Rectal smooth muscle tissue (tissue), 1 donor: Measurements from ENCODE around the gene BSX.

Source experiments
- H3K27ac ChIP-seq: one replicate; pipeline ENCODE4 v1.7.0; 2013; ENCODE audit warnings: low read depth, low read length, inconsistent platforms
- H3K27me3 ChIP-seq: one replicate; pipeline ENCODE4 v1.7.0; 2013; ENCODE audit warnings: low read length; ENCODE audit not compliant: control insufficient read depth, insufficient read depth
- H3K36me3 ChIP-seq: one replicate; pipeline ENCODE4 v1.7.0; 2013; ENCODE audit warnings: low read length; ENCODE audit not compliant: control insufficient read depth, insufficient read depth
- H3K4me1 ChIP-seq: one replicate; pipeline ENCODE4 v1.7.0; 2013; ENCODE audit warnings: low read length; ENCODE audit not compliant: control insufficient read depth, insufficient read depth
- H3K4me3 ChIP-seq: one replicate; pipeline ENCODE4 v1.7.0; 2013; ENCODE audit warnings: low read length
- H3K9ac ChIP-seq: one replicate; pipeline ENCODE4 v1.7.0; 2013; ENCODE audit warnings: low read length

The BSX gene

DNA sequence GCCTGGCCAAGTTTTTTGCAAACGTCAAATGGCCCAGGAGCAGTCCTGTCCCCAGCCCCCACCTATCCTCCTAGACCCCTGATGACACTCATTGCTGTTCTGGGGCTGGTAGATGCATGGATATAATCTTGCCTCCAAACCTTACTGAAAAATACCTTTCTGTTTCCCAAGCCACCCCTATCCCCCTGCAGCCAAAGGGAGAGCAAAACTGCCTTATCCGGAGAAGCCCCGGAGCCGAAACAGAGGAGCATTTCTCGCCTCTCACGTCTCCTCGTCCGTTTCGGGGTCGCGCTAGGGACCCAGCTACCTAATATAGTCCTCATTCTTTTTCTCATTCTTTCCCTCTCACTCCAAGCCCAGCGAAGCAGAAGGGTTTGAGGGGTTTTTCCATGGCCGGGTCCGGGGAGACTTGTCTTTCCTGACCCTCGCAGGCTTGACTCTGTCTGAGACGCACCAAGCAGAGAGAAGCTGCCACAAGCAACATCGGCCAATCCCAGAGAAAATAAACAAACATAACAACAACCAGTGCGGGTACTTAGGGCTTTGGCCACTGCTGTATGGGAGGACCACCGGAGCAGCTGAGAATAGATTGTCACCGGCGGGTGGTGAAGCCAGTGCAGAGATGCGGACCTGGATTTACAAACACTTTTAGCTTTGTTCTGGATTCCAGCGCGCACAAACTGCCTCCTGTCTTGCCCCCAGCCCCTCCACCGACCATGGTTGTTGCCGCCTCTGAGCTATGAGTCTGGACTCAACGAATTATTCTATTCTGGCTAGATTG is 1.6 kb downstream of the BSX start:
- H3K9ac ChIP-seq: no peak overlapping the region
- no peak overlapping the region for H3K27ac ChIP-seq
- H3K36me3 ChIP-seq: no peaks in the 10 kb centered on the region
- no peaks in the 10 kb centered on the region for H3K4me1 ChIP-seq
- H3K27me3 ChIP-seq: peaks cover 46% of the 10 kb centered on the region
- H3K4me3 ChIP-seq: no peak overlapping the region

DNA sequence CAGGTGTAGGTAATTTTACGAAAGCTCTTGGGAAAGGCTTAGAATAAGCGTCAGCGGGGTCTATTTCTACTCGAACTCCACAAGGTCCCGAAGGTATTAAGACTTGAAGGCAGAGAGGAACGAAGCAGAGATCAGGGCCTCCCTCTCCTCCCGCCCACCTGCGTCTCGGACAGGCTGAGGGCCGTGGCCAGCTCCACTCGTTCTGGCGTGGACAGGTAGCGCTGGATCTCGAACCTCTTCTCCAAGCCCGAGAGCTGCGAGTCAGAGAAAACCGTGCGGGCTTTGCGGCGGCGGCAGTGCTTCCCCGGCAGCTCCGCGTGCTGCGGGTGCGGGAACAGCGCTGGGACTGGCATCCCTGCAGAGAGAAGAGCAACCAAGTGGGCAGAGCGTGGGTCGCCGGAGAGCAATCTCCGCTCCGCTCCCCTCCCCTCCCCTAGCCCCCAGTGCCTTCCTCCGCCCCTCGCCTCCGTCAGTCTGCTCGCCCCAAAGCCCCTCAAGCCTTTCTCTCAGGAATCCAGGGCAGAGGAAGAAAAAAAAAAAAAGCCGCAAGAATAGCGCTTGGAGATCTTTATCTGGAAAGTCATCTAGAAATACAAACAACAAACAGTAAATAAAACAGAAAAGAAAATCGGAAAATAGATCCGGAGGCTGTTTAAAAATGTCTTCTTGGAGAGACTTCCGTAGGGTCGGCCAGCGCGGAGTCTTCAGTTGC is 2.4 kb downstream of the BSX start:
- no peaks in the 10 kb centered on the region for H3K36me3 ChIP-seq
- H3K27ac ChIP-seq: no peak overlapping the region
- no peak overlapping the region for H3K4me3 ChIP-seq
- no peak overlapping the region for H3K9ac ChIP-seq
- peaks cover 46% of the 10 kb centered on the region for H3K27me3 ChIP-seq
- H3K4me1 ChIP-seq: no peaks in the 10 kb centered on the region

DNA sequence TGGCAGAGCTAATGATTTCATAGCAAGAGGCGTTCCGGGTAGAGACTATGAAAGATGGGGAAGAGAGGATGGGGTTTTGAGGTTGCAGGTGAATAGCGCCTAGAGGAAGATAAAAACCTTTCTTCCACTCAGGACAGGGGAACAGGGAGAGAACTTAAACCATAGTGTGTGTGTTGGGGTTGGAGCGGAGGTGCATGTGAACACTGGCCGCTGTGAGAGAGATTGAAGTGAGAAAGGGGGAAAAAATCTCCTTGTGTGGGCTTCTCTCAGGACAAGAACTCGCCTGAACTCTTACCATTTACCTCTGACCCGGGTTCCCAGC is 3.4 kb downstream of the BSX start:
- Histone ChIP-seq H3K9ac (no peak overlapping the region), H3K4me1 (no peaks in the 10 kb centered on the region), H3K36me3 (no peaks in the 10 kb centered on the region), H3K4me3 (no peak overlapping the region), H3K27ac (no peak overlapping the region), H3K27me3 (peaks cover 43% of the 10 kb centered on the region)

DNA sequence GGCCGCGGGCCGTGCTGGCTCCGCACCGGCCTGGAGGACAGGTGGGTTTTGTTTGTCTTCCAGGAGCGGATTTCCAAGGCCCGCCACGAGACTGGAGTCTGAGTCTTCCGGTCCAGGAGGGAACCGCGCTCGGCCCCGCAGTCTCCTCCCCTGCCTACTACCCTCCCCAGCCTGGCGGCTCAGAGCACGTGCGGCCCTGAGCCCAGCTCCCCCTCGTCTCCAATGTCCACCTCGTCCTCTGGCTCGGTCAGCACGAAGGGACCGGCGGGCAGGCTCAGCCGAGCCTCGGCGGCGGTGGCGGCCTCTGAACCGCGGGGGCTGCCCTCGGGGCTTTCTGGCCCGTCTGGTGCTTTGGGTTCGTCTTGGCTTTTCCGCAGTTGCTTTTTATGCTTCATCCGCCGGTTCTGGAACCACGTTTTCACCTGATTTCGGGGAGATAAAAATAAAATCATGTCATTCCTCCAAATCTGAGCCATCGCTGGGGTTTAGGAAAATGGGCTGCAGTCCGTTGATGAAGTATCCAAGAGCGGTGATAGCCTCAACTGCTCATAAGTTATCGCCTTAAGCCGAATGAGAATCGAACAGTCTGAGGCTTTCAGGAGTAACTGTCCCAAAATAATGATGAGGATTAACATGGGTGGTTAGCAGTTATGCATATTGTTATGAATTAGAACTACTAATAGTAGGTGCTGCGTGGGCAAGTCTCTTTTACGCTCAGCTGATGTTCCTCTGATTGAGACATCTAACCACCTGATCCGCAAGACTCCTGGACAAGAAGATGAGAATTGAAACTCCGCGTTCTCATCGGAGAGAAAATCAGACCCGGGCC is 4.0 kb downstream of the BSX start:
- peaks cover 43% of the 10 kb centered on the region for H3K27me3 ChIP-seq
- H3K4me3 ChIP-seq: no peak overlapping the region
- H3K4me1 ChIP-seq: no peaks in the 10 kb centered on the region
- H3K27ac ChIP-seq: no peak overlapping the region
- no peaks in the 10 kb centered on the region for H3K36me3 ChIP-seq
- H3K9ac ChIP-seq: no peak overlapping the region

DNA sequence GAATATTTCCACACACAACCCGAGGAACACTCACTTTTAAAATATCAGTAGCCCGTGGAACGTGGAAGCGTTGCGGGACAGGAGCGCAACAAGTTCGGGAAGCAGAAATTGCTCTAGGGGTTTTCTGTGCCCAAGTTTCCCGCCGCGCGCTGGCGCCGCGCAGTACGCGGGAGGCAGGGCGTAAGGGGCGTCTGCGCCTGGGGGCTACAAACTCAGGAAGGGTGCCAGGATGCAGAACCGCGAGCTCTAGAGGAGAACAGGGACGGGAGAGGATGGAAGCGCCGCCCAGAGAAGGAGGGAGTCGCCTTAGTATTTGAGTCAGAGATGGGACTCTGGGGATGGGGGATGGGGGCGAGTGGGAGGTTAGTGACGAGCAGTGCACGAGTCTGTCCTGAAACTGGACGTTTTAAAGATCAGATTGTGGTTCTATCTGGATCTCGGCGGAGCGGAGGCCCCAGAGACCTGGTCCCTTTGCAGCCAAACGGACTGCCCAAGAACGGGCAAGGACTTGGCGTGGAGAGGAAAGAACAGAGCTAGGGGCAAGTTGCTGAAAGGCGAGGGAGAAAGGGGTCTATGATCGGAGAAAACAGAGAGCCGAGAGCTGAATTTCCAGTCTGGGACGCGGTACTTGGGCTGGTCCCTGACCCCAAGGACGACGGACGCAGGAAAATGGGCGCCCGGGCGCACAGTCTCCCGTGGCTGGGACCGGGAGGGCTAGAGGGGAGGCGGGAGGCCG is 4.7 kb downstream of the BSX start:
- Histone ChIP-seq H3K4me3 (no peak overlapping the region), H3K36me3 (no peaks in the 10 kb centered on the region), H3K4me1 (no peaks in the 10 kb centered on the region), H3K9ac (no peak overlapping the region), H3K27ac (no peak overlapping the region), H3K27me3 (peaks cover 40% of the 10 kb centered on the region)

DNA sequence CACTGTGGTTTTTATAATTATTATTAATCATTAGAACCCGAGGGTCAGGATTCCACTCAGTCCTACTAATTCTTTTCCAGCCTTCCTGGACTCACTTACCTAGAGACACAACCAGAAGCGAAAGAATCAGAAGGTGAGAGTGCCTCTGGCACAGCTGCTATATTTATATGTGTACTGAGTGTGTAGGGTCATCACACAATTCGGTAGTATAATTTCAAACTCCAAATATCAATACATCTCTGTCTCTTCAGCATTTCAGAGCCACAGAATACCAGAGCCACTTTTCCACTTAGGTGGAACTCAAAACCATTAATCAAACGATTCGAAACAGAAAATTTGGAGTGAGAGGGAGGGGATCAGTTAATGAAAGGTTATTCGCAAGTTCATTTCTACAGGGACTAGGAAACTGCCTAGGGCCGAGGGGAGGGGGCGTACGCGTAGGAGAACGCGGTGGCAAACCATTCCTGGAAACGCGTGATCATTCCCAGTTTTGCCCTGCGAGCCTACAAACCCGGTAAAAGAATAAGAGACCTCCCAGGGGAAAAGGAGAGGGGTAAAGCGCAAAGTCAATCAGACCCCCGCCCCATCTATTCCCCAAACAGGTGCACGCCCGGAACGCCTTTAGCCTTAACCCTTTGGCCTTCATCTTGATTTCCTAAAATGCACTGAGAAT is 5.4 kb downstream of the BSX start:
- H3K27ac ChIP-seq: no peak overlapping the region
- H3K27me3 ChIP-seq: peaks cover 36% of the 10 kb centered on the region
- no peaks in the 10 kb centered on the region for H3K36me3 ChIP-seq
- no peaks in the 10 kb centered on the region for H3K4me1 ChIP-seq
- no peak overlapping the region for H3K4me3 ChIP-seq
- H3K9ac ChIP-seq: no peak overlapping the region

DNA sequence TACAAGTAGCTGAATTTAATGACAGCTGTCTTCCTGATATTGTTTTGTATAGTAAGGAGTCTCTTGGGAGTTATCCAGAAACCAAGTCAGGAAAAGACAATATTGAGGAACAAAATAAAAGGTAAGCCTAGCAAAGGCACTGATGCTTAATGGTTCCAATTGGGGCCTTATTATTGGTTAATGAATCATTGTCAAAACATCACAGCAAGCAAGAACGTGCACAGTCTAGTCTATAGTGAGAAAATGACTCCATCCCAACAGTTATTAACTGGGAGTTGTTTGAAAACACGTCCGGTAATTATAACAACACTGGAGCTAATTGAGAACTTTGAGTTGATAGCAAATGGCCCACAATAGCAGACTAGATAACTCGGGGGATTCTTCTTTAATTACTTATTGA is 17.7 kb downstream of the BSX start:
- Histone ChIP-seq H3K9ac (no peak overlapping the region), H3K36me3 (no peaks in the 10 kb centered on the region)

DNA sequence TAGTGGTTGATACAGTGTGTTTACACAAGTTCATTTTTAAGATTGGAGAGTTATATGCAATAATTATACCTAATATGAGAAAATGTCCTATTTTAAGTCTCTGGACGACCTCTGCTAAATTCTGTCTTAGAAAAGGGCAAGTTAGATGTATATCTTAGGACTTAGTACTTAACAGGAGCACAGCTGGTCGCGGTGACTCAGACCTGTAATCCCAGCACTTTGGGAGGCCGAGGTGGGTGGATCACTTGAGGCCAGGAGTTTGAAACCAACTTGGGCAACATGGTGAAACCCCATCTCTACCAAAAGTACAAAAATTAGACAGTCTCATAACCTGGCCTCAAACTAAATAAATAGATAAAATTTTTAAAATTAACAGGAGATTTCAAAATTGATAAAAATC is 27.2 kb downstream of the BSX start:
- Histone ChIP-seq H3K27ac (no peak overlapping the region), H3K4me1 (no peaks in the 10 kb centered on the region), H3K4me3 (no peak overlapping the region), H3K36me3 (no peaks in the 10 kb centered on the region), H3K27me3 (no peaks in the 10 kb centered on the region), H3K9ac (no peak overlapping the region)

More for the DNA sequence above, 17.7 kb downstream of the BSX start:
- no peaks in the 10 kb centered on the region for H3K27me3 ChIP-seq
- no peak overlapping the region for H3K4me3 ChIP-seq
- H3K4me1 ChIP-seq: no peaks in the 10 kb centered on the region
- no peak overlapping the region for H3K27ac ChIP-seq

DNA sequence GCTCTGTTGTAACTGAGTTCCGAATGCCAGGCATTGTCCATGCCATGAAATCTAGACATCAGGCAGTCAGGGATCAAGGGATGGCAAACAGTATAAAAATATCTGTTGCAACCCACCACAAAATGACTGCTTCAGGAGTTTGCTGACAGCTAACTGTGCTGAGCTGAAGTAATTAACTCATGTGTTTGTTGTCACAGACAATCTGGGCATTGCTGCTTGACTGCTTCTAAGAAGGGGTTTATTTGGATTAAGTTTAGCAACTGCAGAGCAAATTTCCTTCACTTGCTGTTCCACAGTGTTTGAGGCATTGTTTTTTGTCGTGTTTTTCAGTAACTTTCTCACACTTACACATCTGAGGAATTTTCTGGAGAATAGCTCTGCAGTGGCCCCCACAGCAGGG is 30.4 kb downstream of the BSX start:
- H3K4me1 ChIP-seq: no peaks in the 10 kb centered on the region
- H3K36me3 ChIP-seq: no peaks in the 10 kb centered on the region
- H3K27ac ChIP-seq: no peak overlapping the region
- no peak overlapping the region for H3K9ac ChIP-seq
- H3K27me3 ChIP-seq: no peaks in the 10 kb centered on the region
- H3K4me3 ChIP-seq: no peak overlapping the region

DNA sequence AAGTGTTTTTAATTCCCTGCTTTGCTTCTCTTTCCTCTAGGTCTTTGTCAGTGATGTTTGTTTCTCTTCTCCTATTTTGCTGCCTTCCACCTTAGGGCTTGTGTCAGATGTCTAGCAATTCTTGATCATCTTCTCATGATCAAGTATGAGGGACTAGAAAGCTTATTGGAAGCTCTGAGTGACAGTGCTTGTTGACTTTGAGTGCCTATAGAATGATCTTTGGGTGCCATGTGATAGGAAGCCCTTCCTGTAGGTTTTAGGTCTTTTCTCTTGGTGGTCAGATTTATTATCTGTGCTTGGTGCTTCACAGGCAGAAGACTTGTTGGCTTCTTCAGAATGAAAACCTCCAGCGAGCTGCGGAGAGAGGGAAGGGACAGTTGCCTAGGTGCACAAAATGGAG is 43.1 kb downstream of the BSX start:
- no peaks in the 10 kb centered on the region for H3K4me1 ChIP-seq
- H3K27ac ChIP-seq: no peak overlapping the region
- no peak overlapping the region for H3K4me3 ChIP-seq
- no peaks in the 10 kb centered on the region for H3K36me3 ChIP-seq
- H3K27me3 ChIP-seq: no peaks in the 10 kb centered on the region
- no peak overlapping the region for H3K9ac ChIP-seq

DNA sequence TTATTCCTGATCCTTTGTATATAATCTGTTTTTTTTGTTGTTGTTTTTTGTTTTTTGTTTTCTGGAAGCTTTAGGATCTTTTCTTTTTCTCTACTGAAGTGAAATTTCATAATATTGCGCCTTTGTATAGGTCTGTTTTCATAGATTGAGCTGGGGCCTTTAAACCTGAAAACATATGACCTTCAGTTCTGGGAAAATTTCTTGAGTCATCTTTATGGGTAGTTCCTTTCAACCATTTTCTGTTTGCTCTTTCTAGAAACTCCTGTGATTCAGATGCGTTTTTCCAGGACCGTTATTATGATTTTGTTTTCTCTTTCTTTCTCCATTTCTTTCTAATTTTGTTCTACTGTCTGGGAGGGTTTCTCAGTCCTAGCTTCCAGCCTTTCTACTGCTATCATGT is 43.7 kb downstream of the BSX start:
- Histone ChIP-seq H3K27ac (no peak overlapping the region), H3K27me3 (no peaks in the 10 kb centered on the region), H3K4me1 (no peaks in the 10 kb centered on the region), H3K9ac (no peak overlapping the region), H3K4me3 (no peak overlapping the region), H3K36me3 (no peaks in the 10 kb centered on the region)

DNA sequence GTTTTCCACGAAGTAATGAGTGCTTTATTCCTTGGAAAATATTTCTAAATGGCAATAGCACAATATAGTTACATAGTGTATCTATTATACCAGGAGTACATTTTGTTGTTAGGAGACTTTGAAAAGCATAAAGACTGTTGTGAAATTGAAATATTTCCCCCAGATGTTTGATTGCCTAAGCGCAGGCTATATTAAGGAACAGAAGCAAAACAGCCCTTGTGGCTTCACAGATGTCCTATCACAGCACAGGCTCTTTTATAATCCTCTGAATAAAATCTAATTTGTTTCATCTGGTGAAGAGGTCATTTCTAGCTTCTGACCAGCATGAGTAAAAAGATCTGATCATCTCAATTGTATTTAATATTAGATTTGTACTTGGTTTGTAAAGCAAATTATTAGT is 48.2 kb downstream of the BSX start:
- Histone ChIP-seq H3K36me3 (no peaks in the 10 kb centered on the region), H3K4me3 (no peak overlapping the region)

More for the DNA sequence above, 48.2 kb downstream of the BSX start:
- H3K9ac ChIP-seq: no peak overlapping the region
- H3K27me3 ChIP-seq: no peaks in the 10 kb centered on the region
- H3K4me1 ChIP-seq: no peaks in the 10 kb centered on the region
- no peak overlapping the region for H3K27ac ChIP-seq
